Astrocyte (in vitro differentiated cells and primary cell): Measurements from ENCODE around the gene PITPNM3.

Experiments used
- CTCF ChIP-seq: IDR thresholded peaks from 2 replicates; pipeline ENCODE4 v1.5.1; 2011; ENCODE audit warnings: low read depth, mild to moderate bottlenecking, inconsistent platforms, low read length, moderate library complexity; ENCODE audit not compliant: insufficient read depth
- EZH2 ChIP-seq: IDR thresholded peaks from 2 replicates; pipeline ENCODE4 v1.6.1; 2012; ENCODE audit warnings: mild to moderate bottlenecking, low read length, inconsistent platforms; ENCODE audit not compliant: insufficient read depth

GRCh38 chr17:6575596-6575988 lies 19.2 kb upstream of the PITPNM3 start:
- TF ChIP-seq CTCF = no peak
- TF ChIP-seq EZH2 = no peak
